Tibial nerve (tissue), 4 donors: ENCODE measurements around the gene DOCK2.

Source experiments
- EP300 ChIP-seq, 2 donors: sonication (generic); formaldehyde crosslinking; IDR thresholded peaks; one replicate each; pipeline ENCODE4 v1.6.1; 2017; ENCODE audit warnings: antibody characterized with exemption in 2 of 2, mild to moderate bottlenecking in 1 of 2
- POLR2A ChIP-seq, 2 donors: fragments of 450-650 bp; IDR thresholded peaks; one replicate each; pipeline ENCODE4 v1.6.1; 2017; ENCODE audit warnings: antibody characterized with exemption in 2 of 2, mild to moderate bottlenecking in 2 of 2, moderate library complexity in 2 of 2
- TF ChIP-seq, protein P1 (sequence below), 5 experiments: fragments of 200-600 bp in 3 of 5; fragments of 450-650 bp in 2 of 5; sonication (generic) in 3 of 5; IDR thresholded peaks; one replicate each; pipeline ENCODE4 v1.5.1; 2016 to 2019; ENCODE audit warnings: antibody characterized with exemption in 5 of 5, mild to moderate bottlenecking in 3 of 5, moderate library complexity in 2 of 5

- TF ChIP-seq, protein P1, sequence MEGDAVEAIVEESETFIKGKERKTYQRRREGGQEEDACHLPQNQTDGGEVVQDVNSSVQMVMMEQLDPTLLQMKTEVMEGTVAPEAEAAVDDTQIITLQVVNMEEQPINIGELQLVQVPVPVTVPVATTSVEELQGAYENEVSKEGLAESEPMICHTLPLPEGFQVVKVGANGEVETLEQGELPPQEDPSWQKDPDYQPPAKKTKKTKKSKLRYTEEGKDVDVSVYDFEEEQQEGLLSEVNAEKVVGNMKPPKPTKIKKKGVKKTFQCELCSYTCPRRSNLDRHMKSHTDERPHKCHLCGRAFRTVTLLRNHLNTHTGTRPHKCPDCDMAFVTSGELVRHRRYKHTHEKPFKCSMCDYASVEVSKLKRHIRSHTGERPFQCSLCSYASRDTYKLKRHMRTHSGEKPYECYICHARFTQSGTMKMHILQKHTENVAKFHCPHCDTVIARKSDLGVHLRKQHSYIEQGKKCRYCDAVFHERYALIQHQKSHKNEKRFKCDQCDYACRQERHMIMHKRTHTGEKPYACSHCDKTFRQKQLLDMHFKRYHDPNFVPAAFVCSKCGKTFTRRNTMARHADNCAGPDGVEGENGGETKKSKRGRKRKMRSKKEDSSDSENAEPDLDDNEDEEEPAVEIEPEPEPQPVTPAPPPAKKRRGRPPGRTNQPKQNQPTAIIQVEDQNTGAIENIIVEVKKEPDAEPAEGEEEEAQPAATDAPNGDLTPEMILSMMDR (IDR thresholded peaks at IDR 0.05) = no peak
- TF ChIP-seq POLR2A (IDR thresholded peaks at IDR 0.05) (no peak), EP300 (IDR thresholded peaks at IDR 0.05) (no peak)
Observed at GRCh38 chr5:169918228-169918627, 281.2 kb downstream of the DOCK2 start.
